Kidney capillary endothelial cell (primary cell): Measurements from ENCODE around the gene DDX1.
A peak's percentile ranks its signal among the peaks of the same experiment; 100 is the strongest.

ENCODE experiments used
- DNase-seq: peaks from one replicate; pipeline ENCODE4 v3.0.0-alpha.2; 2018; ENCODE audit warnings: low spot score

DDX1 gene

DNA sequence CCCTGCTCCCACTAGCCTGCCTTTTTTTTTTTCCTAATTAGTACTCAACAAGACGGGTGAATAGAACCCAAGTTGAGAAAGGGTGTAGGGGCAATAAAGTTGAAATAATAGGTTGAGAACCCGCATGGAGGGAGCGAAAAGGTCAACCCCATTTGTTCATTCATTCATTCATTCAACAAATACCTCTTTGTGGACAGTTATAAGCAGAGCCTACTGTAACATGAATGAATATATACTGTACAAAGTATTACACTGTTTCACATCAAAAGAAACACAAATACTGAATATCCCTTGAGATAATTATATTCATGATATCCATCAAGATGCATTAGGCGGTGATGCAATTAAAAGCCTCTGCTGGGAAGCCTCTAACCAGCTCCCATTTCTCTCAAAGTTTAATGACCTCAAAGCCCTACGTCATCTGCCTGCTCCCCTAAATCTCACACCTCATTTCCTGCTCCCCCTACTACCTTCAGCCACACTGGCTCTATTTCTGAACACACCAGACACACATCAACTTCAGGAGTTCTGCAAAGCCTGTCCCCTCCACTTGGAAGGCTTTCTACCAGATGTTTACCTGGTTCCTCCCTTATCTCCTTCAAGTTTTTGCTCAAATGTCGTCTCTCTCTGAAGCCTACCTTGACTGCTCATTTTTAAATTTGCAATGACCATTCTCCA is 29.2 kb upstream of the DDX1 start:
- DNase-seq: no peak

- DNase-seq: no peak
Measured at GRCh38 chr2:15563227-15564100, 28.2 kb upstream of the DDX1 start.

DNA sequence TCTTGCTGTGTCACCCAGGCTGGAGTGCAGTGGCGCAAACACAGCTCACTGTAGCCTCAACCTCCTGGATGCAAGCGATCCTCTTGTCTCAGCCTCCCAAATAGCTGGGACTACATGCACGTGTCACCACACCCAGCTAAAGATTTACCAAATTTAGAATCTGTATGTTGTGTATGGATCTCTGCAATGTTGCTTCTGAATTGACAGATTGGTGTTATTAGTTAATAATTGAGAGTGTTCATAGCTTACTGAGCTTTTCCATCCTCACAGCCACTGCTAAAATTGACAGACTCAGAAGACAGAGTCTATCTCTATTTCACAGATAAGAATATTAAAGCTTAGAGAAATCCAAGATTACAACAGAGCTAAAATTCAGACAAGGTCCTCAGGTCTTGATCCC is 26.3 kb upstream of the DDX1 start:
- DNase-seq: no peak

GRCh38 chr2:15565994-15566671 is 25.5 kb upstream of the DDX1 start:
- DNase-seq: no peak

DNA sequence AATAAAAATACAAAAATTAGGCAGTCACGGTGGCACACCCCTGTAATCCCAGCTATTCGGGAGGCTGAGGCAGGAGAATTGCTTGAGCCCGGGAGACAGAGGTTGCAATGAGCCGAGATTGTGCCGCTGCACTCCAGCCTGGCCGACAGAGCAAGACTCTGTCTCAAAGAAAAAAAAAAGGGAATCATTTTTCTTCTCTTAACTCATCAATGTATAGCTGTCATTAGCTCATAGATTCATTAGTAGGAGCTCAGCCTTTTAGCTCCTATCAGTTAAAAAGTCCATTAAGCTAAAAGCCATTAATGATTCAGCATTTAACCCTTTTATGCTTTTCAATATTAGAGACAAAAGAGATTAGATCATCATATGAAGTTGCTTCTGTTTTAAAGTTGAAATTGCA is 24.8 kb upstream of the DDX1 start:
- DNase-seq: no peak

- no peak for DNase-seq
Measured at GRCh38 chr2:15568874-15569273, 22.8 kb upstream of the DDX1 start.

DNA sequence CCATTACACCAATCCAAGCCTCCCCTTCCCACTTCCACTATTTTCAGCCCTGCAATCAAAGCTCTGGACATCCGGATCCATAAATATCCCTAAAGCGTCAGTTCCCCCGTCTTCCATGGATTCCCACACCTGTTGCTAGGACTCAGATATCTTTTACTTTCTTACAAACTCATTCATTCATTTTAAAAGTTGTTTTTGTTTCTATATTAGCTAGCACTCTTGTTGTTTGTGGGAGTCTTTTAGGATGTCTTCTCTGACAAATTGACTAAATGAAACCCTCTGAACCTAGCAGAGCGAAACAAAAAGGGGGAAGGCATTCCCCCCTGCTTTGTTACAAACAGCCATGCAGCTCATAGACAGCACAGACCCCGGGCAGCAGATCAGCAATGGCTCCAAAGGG is 21.6 kb upstream of the DDX1 start:
- no peak for DNase-seq

DNA sequence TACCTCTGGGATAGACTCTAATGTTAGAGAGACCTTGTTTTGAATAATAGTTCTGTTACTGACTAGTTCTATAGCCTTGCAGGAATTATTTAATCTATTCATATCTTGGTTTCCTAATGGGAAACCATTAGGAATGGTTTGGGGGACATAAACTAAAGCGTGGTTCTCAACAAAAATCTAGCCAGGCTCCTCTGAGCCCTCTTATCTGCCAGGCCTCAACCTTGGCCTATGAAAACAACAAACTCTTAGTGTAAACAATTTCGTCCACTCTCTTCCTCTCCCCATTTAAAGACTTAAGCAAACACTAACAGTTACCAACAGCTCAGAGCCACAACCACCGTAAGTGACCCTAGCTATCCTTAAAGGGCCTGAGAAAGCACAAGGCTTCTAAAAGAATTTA is 19.9 kb upstream of the DDX1 start:
- DNase-seq: no peak

DNA sequence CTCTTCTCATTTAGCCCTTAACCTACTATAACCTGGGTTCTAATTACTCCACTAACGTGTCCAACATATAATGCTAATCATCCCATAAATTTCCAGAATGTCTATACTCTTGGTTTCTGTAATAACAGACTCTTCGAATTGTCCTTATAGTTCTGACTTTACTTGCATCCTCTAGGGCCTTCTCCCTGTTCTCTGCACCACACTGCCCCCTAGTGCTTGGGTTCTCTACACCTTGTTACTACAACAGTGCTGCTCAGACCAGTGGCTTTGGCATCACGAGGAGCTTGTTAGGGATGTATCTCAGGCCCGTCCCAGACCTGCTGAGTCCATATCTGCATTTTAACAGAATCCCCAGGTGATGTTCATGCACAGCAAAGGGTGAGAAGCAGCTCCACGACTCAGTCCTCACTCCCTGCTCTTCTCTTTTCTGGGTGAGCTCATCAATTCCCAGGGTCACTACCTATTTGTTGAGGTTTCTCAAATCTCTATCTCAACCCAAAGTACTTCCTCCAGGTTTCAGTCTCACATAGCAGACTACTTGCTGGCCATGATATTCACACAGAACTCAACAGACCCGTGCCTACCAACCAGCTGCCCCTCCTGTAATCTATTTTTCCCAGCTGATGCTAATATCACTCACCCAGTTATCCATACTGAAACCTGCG is 14.5 kb upstream of the DDX1 start:
- peak; percentile 81 for DNase-seq

DNA sequence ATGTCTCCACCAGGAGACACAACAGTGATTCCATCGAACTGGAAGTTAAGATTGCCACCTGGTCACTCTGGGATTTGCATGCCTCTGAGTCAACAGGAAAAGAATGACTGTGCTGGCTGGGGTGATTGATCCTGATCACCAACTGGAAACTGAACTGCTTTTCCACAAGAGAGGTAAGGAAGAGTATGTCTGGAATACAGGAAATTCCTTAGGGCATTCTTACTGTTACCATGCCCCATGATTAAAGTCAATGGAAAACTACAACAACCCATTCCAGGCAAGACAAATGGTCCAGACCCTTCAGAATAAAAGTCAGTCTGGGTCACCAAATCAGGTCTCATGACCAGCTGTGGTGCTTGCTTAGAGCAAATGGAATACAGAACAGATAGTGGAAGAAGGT is 12.0 kb upstream of the DDX1 start:
- peak; percentile 97 for DNase-seq

DNA sequence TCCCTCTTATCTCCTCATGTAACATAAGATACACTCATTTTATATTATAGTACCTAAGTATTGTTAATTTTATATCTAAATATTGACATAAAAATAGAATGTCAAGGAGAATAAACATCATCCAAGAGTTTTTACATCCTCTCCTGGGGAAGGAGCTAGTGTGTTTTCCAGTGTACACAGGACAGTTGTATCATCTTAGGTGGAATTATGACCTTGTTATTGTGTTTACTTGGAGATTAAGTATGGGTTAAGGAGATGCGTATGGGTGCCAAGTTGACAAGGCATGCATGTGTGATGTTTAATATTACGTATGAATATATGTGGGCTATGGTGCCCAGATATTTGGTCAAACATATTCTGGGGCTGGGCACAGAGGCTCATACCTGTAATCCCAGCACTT is 11.2 kb upstream of the DDX1 start:
- no peak for DNase-seq

DNA sequence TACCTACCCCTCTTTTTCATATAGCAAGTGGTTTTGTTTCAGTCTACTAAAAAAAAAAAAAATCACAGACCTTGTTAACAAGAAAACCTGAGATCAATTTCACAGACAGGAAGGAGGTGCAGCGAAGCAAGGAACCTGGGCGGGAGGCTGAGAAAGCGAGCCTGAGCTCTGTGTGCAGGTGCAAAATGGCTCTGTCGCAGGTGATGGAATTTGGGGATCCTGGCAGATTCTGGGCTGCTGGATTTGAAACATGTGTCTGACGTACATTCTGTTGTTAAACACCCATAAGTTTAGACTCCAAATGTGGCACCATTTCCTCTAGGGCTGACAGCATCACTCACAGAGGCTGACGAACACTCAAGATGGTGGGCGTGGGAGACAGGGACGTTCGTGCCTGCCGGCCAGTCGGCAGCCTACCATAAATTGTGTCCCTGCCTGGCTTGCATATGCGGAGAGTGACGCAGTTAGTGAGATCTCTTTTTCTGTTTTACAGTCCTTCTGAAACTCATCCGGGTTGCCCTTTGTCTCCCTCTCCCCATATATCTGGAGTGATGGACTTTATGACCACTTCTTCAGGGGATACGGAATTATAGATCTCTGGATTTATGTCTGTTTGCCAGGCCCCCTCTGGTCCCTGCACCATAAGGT is 8.8 kb upstream of the DDX1 start:
- DNase-seq: no peak

DNA sequence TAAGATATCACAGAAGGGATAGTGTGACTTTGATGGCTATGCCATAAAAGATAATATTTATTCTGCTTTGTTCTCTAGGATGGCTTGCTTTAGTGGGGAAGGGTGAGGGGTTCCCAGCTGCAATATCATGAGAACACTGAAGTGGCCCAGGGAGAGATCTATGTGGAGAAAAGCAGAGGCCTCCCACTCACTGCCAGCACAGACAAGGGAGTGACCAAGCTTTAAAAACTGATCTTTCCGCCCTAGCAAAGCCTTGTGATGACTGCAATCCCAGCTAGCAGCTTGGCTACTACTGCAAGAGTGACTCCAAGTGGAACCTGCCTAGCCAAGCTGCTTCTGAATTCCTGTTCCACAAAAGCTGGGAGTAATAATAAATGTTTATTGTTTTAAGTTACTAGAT is 7.8 kb upstream of the DDX1 start:
- DNase-seq: no peak

- no peak for DNase-seq
Measured at GRCh38 chr2:15584316-15584715, 7.4 kb upstream of the DDX1 start.

- no peak for DNase-seq
Measured at GRCh38 chr2:15584767-15585469, 6.8 kb upstream of the DDX1 start.

DNA sequence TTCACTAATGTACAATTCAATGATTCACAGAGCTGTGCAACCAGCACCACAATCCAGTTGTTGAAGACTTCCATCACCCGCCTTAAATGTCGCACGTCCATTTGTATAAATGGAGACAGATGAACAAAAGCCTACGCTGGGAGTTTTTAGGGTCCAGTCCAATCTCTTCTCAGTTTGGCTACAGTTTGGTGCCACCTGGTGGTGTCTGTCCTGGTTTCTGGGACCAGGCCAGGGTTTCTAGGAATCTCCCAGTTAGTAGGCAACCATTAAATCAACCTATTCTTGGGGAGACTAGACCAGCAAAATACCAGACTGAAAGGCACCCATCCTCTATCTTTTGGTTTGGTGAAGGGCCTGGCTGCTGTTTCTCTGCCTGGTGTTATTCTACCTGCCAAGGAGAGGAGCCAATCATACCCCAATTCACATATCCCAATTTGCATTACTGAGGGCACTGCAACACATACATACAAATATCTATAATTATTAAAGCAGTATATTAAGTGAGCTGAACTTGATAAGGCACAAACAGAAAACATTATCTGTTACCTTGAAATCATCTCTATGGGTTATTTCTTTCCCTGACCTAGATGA is 3.2 kb upstream of the DDX1 start:
- DNase-seq: peak; percentile 65

- DNase-seq: no peak
Measured at GRCh38 chr2:15591373-15591691, 336 bp upstream of the DDX1 start.

GRCh38 chr2:15593327-15593705 is 1.6 kb downstream of the DDX1 start:
- no peak for DNase-seq

- no peak for DNase-seq
Measured at GRCh38 chr2:15594291-15595256, 2.9 kb downstream of the DDX1 start.

- no peak for DNase-seq
Measured at GRCh38 chr2:15595342-15595905, 3.8 kb downstream of the DDX1 start.
